Measurements from ENCODE around the gene UBE2O. TPM values are rescaled to one million over a fixed set of nuclear protein-coding genes. Genes with fewer than 3 reads are reported as not detected.

The UBE2O gene
- total RNA-seq, 1 donor from 2014 or later: 35.7 TPM

DNA sequence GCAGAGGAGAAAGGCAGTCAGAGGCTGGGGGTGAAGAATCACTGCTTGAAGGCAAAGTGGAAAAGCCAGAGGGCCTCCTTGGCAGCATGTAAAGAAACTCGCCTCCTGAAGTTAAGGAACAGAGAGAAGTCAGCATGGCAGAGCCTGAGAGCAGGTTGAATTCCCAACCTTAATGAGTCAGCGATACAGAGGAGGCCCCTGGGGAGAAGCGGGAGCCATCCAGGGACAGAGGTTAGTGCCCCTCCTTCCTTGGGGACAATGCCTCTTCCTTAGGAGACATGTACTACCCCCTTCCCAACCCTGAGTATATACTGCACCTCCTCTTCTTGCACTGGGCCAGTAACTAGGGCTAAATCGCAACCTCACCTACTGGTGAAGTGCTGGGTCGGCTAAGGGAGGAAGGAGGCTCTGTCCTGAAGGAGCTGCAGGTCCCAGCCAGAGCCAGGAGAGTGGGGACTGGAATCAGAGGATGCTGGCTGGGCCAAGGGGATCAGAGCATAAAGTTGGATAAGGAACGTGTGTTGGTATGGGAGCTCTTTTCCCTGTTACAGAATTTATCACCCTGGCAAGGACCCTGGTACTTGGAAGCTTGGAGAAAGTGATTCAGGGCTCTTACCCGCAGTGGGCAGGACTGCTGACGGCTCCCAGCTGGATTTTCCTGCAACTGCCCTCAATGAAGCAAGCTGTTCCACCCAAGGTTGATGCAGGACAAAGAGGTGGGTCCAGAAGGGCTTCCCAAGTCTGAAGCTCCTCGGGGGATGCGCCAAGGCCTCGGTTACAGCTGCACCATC, 9.0 kb upstream of the UBE2O start:
- no peak for DNase-seq
- Histone ChIP-seq H3K27me3 (ENCODE audit: low read depth) (no peaks in the 10 kb centered on the region), H3K9me3 (replicated peaks) (no peaks in the 10 kb centered on the region), H3K36me3 (no peaks in the 10 kb centered on the region), H3K4me1 (peaks cover 4% of the 10 kb centered on the region), H3K27ac (replicated peaks) (no peak overlapping the region), H3K4me3 (no peak overlapping the region)
- TF ChIP-seq, protein P1, sequence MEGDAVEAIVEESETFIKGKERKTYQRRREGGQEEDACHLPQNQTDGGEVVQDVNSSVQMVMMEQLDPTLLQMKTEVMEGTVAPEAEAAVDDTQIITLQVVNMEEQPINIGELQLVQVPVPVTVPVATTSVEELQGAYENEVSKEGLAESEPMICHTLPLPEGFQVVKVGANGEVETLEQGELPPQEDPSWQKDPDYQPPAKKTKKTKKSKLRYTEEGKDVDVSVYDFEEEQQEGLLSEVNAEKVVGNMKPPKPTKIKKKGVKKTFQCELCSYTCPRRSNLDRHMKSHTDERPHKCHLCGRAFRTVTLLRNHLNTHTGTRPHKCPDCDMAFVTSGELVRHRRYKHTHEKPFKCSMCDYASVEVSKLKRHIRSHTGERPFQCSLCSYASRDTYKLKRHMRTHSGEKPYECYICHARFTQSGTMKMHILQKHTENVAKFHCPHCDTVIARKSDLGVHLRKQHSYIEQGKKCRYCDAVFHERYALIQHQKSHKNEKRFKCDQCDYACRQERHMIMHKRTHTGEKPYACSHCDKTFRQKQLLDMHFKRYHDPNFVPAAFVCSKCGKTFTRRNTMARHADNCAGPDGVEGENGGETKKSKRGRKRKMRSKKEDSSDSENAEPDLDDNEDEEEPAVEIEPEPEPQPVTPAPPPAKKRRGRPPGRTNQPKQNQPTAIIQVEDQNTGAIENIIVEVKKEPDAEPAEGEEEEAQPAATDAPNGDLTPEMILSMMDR (IDR thresholded peaks at IDR 0.05; ENCODE audit: borderline replicate concordance): no peak
- intact Hi-C loops (cut with micrococcal nuclease): no loop called here

DNA sequence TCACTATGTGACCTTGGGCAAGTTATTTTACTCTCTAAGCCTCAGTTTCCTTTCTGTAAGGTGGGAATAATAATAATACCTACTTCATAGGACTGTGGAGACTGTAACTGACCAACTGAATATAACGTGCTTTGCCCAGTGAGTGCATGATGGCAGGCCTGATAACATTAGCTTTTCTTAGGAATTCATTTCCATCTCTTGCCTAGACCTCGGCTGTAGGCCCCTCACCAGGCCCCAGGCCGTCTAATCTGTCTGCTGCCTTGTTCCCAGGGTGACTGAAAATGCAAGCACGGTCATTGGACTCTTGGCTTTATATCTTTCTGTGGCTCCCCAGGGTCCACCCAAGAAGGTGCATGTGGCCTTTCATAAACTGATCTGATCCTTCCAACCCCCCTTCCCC, 6.7 kb upstream of the UBE2O start:
- TF ChIP-seq, protein P1 (IDR thresholded peaks at IDR 0.05; ENCODE audit: borderline replicate concordance): no peak
- H3K4me3 ChIP-seq: no peak overlapping the region
- intact Hi-C loops (cut with micrococcal nuclease): loop anchor here (10.0 kb wide), 1 partner anchor 55 kb away; no protein-coding TSS in a partner anchor
- H3K4me1 ChIP-seq: no peaks in the 10 kb centered on the region
- no peak for DNase-seq
- no peak overlapping the region for H3K27ac ChIP-seq (replicated peaks)
- no peaks in the 10 kb centered on the region for H3K9me3 ChIP-seq (replicated peaks)
- no peaks in the 10 kb centered on the region for H3K27me3 ChIP-seq (ENCODE audit: low read depth)
- no peaks in the 10 kb centered on the region for H3K36me3 ChIP-seq

DNA sequence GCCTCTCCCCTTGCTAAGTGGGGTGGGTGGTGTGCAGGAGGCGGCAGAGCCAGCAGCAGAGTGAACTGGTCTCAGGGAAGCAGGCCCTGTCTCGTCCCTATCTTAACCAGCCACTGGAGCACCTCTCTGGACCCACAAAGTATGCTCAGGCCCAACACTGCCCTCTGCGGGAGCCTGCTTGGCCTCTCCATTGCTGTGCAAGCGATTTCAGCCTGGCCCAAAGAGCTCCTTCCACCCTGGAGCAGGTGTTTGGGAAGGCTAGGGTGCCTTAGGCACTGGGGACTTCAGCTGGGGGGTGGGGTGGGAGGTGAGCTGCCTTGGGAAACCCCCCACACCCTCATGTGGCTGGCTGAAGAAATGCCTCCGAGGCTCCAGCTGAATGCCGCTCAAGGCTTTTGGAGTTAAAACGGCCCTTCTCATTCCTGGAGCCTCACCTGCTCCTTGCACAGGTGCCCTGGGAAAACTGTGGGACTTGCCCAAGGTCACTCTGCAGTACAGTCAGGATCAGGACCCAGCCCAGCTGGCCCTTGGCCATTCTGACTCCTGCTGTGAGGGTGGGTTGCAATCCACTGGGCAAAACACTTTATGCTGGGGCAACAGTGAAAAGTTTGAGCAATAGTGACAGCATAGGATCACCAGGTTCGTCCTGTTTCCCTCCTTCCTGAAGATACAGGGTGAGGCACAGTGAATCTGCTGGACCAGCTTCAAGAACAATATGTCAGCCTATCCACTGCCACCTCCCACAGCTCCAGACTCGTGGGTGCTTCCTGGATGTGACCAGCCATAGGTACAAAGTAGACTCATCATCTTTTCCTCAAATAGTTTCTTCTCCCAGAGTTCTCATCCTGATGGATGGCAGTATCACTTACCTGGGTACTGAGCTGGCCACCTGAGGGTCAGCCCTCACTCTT, 5.9 kb upstream of the UBE2O start:
- Histone ChIP-seq H3K27ac (replicated peaks) (no peak overlapping the region), H3K9me3 (replicated peaks) (no peaks in the 10 kb centered on the region), H3K36me3 (no peaks in the 10 kb centered on the region), H3K4me1 (no peaks in the 10 kb centered on the region), H3K4me3 (no peak overlapping the region), H3K27me3 (ENCODE audit: low read depth) (no peaks in the 10 kb centered on the region)
- TF ChIP-seq, protein P1 (IDR thresholded peaks at IDR 0.05; ENCODE audit: borderline replicate concordance): peak; percentile 68
- DNase-seq: peak; percentile 58
- intact Hi-C loops (cut with micrococcal nuclease): loop anchor here (10.0 kb wide), 1 partner anchor 54 kb away; no protein-coding TSS in a partner anchor

DNA sequence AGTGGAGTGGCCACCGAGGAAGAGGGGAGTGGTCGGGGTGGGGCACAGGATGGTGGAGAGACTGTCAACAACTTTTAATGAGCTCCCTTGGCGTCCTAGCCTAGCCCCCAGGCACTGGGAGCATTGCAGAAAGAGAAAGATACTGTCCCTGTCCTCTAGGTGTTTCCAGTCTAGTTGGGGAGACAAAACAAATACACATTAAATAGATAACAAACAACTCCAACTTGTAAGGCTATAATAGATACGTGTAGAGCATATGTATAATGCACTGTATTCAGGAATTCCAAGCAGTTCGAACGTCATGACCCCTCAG, 435 bp upstream of the UBE2O start:
- TF ChIP-seq, protein P1 (IDR thresholded peaks at IDR 0.05; ENCODE audit: borderline replicate concordance): no peak
- Histone ChIP-seq H3K9me3 (replicated peaks) (no peaks in the 10 kb centered on the region), H3K4me1 (peaks cover 45% of the 10 kb centered on the region), H3K27ac (replicated peaks) (peak overlapping the region; percentile 94), H3K27me3 (ENCODE audit: low read depth) (no peaks in the 10 kb centered on the region), H3K4me3 (peak overlapping the region; percentile 99), H3K36me3 (no peaks in the 10 kb centered on the region)
- intact Hi-C loops (cut with micrococcal nuclease): loop anchor here (10.0 kb wide), 1 partner anchor 49 kb away; no protein-coding TSS in a partner anchor
- no peak for DNase-seq

DNA sequence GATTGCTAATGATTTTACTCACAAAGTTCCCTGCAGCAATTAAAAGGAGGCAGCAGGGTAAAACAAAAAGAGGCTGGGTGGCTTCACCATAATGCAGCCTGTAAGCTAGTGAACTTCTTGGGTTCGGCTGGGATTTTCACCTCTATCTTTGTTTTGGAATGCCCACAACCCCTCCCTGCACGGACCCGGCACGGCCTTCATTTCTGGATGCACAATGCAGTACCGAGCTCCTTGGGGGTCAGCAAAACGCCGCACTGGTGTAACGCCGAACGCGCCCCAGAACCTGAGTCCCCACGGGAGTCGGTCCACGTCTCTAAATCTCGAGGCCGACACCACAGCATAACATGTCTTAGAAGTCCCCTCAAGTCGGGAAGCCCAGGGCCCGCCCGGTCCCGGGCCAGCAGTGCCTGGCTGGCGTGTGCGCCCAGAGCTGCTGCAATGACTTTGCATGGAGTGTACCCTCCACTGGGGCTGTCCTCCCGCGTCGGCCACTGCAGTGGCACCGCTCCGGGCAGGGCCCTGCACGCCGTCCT, 759 bp downstream of the UBE2O start:
- no peak for DNase-seq
- Histone ChIP-seq H3K27me3 (ENCODE audit: low read depth) (no peaks in the 10 kb centered on the region), H3K4me1 (peaks cover 57% of the 10 kb centered on the region), H3K36me3 (no peaks in the 10 kb centered on the region), H3K4me3 (peak overlapping the region; percentile 99), H3K9me3 (replicated peaks) (no peaks in the 10 kb centered on the region), H3K27ac (replicated peaks) (peak overlapping the region; percentile 94)
- TF ChIP-seq, protein P1 (IDR thresholded peaks at IDR 0.05; ENCODE audit: borderline replicate concordance): no peak
- intact Hi-C loops (cut with micrococcal nuclease): loop anchor here (10.0 kb wide), 1 partner anchor 47 kb away; no protein-coding TSS in a partner anchor

Measured in left ventricle myocardium inferior (tissue), 1 donor.